HepG2 (cell line): Measurements from ENCODE around the gene DOCK4. TPM values are rescaled to one million over a fixed set of nuclear protein-coding genes. Genes with fewer than 3 reads are reported as not detected.

Experiments
- ATAC-seq: fragments of 200-7000 bp; cut with Tn5 transposase; 3 replicates; pipeline ENCODE4 v1.9.1; 2020; ENCODE audit warnings: mild to moderate bottlenecking, moderate library complexity
- BruUV-seq: library from RNA; stranded (reverse); fragments of 400-500 nt; replicated peaks from 2 replicates; lab custom pipeline; 2021; lab: Mats Ljungman, UMichigan
- CTCF ChIA-PET: fragments of 300-600 bp; formaldehyde crosslinking; extraction: SDS; loops from one replicate; lab custom pipeline; 2021; ENCODE audit warnings: low total read pairs, inconsistent platforms, low intra/inter-chr PET ratio; lab: Yijun Ruan, JAX
- POLR2A ChIA-PET: fragments of 350-600 bp; sonication (Branson Sonifier 250); formaldehyde crosslinking; loops from one replicate; lab custom pipeline; 2020; ENCODE audit warnings: antibody characterized with exemption, inconsistent platforms; lab: Yijun Ruan, JAX
- DNase-seq: peaks from one replicate; pipeline ENCODE4 v3.0.0-alpha.2; 2015; ENCODE audit warnings: low spot score
- FAIRE-seq: peaks from 3 replicates; lab custom pipeline; 2011; peaks lifted over from hg19 to GRCh38; lab: Jason Lieb, UNC
- H2AFZ ChIP-seq: one replicate; pipeline ENCODE4 v1.6.1; 2011; ENCODE audit warnings: low read length, inconsistent platforms
- H3K27ac ChIP-seq: fragments of 300-600 bp; 3 replicates; pipeline ENCODE4 v1.8.0; 2011; ENCODE audit warnings: mixed run types, mild to moderate bottlenecking, mixed read lengths, low read length, inconsistent platforms; ENCODE audit not compliant: insufficient read depth; ENCODE audit errors: extremely low read length
- H3K27me3 ChIP-seq, 2 experiments: fragments of 200-600 bp in 1 of 2; 2 replicates in 1 of 2; 3 replicates in 1 of 2; pipeline versions ENCODE4 v1.6.0 to v1.8.0; 2011; ENCODE audit warnings: low read length in 2 of 2, mild to moderate bottlenecking in 2 of 2, moderate library complexity in 2 of 2, inconsistent platforms in 1 of 2; ENCODE audit not compliant: insufficient read depth in 2 of 2, control insufficient read depth in 1 of 2
- H3K36me3 ChIP-seq, 2 experiments: fragments of 200-600 bp in 1 of 2; replicated peaks in 1 of 2; 2 replicates in 1 of 2; 3 replicates in 1 of 2; pipeline versions ENCODE4 v1.5.1 to v1.8.0; 2011; ENCODE audit warnings: low read length in 2 of 2, inconsistent platforms in 1 of 2; ENCODE audit not compliant: insufficient read depth in 2 of 2, control insufficient read depth in 1 of 2
- H3K4me1 ChIP-seq: 2 replicates; pipeline ENCODE4 v1.5.1; 2012; ENCODE audit warnings: low read length, inconsistent platforms; ENCODE audit not compliant: insufficient read depth
- H3K4me2 ChIP-seq: 2 replicates; pipeline ENCODE4 v1.6.0; 2011; ENCODE audit warnings: low read depth, low read length, inconsistent platforms
- H3K4me3 ChIP-seq, 3 experiments: fragments of 200-600 bp in 1 of 3; sonication (generic), shearing (Covaris generic) in 1 of 3; replicated peaks in 1 of 3; 2 replicates each; pipeline ENCODE4 v1.5.1; 2011 to 2016; ENCODE audit warnings: low read length in 3 of 3, inconsistent platforms in 2 of 3, low read depth in 2 of 3, mild to moderate bottlenecking in 2 of 3, control low read depth in 1 of 3, mixed read lengths in 1 of 3; ENCODE audit not compliant: insufficient read depth in 1 of 3
- H3K79me2 ChIP-seq: one replicate; pipeline ENCODE4 v1.6.1; 2011; ENCODE audit warnings: low read length, inconsistent platforms; ENCODE audit not compliant: insufficient read depth
- H3K9ac ChIP-seq: 2 replicates; pipeline ENCODE4 v1.6.0; 2011; ENCODE audit warnings: mild to moderate bottlenecking, low read depth, low read length, inconsistent platforms; ENCODE audit not compliant: insufficient read depth
- H3K9me3 ChIP-seq: 2 replicates; pipeline ENCODE4 v1.5.1; 2012; ENCODE audit warnings: mild to moderate bottlenecking, low read length
- H4K20me1 ChIP-seq: 2 replicates; pipeline ENCODE4 v1.6.0; 2011; ENCODE audit warnings: inconsistent platforms, mild to moderate bottlenecking, low read length, moderate library complexity; ENCODE audit not compliant: insufficient read depth
- HIC2 ChIP-seq: sonication (generic); formaldehyde crosslinking; IDR thresholded peaks from 2 replicates; pipeline ENCODE4 v1.9.0; 2022; ENCODE audit warnings: low read depth, missing genetic modification reagents
- SOX13 ChIP-seq, 3 experiments: fragments of 450-650 bp in 1 of 3; sonication (generic) in 1 of 3; formaldehyde crosslinking in 1 of 3; IDR thresholded peaks in 2 of 3; conservative IDR thresholded peaks in 1 of 3; 2 replicates each; pipeline versions ENCODE4 v1.5.0 to v1.6.1; 2016 to 2020; ENCODE audit warnings: antibody characterized with exemption in 1 of 3, mild to moderate bottlenecking in 1 of 3, missing compliant biosample characterization in 1 of 3, missing genetic modification reagents in 1 of 3, moderate library complexity in 1 of 3
- SOX5 ChIP-seq: IDR thresholded peaks from 2 replicates; pipeline ENCODE4 v1.6.1; 2016; ENCODE audit warnings: borderline replicate concordance
- SOX6 ChIP-seq, 2 experiments: fragments of 450-650 bp in 1 of 2; sonication (generic) in 1 of 2; formaldehyde crosslinking in 1 of 2; IDR thresholded peaks; 2 replicates each; pipeline versions ENCODE4 v1.4.0 to v1.6.1; 2017 to 2020; ENCODE audit warnings: antibody characterized with exemption in 1 of 2, mild to moderate bottlenecking in 1 of 2, missing genetic modification reagents in 1 of 2
- WGBS: methylation state at CpG from one replicate; pipeline ENCODE4 v1.1.6; 2017; ENCODE audit warnings: low lambda C conversion rate; 5-methylcytosine and 5-hydroxymethylcytosine counted together
- in situ Hi-C: cut with HindIII; loops from 2 replicates; pipeline ENCODE4 v1.10.0; 2017; ENCODE audit warnings: low pct_unique_long_range_greater_than_20kb; ENCODE audit not compliant: extremely low pct_ligation_motif_present
- intact Hi-C: fragments of 100-400 bp; cut with micrococcal nuclease; formaldehyde crosslinking; loops from one replicate; pipeline ENCODE4 v1.10.0; 2022; ENCODE audit not compliant: unreplicated experiment
- polyA plus RNA-seq, 8 experiments: library from polyadenylated mRNA; depleted of rRNA in 3 of 8; stranded (reverse) in 7 of 8; unstranded in 1 of 8; fragments of >200 nt; fragmentation: Illumina TruSeq in 4 of 8; extraction: Trizol in 4 of 8; gene quantifications; 2 replicates each; pipeline versions ENCODE4 v1.2.1 to v1.2.3, GENCODE V29; 2011 to 2016; ENCODE audit warnings: low read depth in 4 of 8, missing spikeins in 1 of 8, mixed read lengths in 1 of 8; ENCODE audit not compliant: insufficient read depth in 1 of 8
- total RNA-seq, 5 experiments: library from RNA; depleted of rRNA; stranded (reverse); fragments of >200 nt; fragmentation: Illumina TruSeq; extraction: Trizol; gene quantifications; 2 replicates each; pipeline ENCODE4 v1.2.3, GENCODE V29; 2016; ENCODE audit warnings: low read depth in 1 of 5

The DOCK4 gene
- total and polyA plus RNA-seq, 2 of the 13 experiments (the other 11 are each of a cell fraction or from before 2014, with no cell fraction given): 13.5 to 17.4 TPM

DNA sequence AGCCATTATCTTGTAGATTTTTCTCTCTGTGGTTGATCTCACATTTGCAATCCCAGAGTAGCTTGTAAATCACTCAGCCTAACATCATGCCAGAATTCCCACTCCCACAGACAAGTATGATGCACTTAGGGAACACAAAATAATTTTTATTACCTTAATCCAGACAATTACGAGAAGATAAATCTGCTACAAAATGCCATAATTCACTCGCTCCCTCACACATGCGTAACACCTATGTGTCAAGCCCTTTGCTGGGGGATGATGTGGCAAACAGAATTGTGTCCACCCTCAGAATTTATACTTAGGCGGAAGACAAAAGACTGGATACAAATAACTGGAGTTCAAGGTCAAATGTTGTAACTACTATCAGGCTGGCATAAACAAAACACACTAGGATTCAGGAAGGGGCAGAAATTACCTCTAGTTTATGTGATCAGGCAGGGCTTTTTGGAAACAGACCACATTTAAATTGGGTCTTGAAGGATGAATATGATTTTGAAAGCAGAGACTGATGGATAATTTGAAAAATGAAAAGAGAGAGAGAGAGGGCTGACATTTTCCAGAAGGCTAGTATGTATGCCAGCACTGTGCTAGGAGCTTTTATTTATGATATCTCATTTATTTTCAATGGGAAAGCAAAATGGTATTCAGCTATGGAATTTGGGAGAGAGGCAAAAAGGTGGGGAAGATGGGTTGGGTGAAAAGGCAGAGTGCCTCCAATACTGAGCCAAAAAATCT is 69.8 kb downstream of the DOCK4 start:
- intact Hi-C loops: no loop called here

More for the DNA sequence above, 69.8 kb downstream of the DOCK4 start:
- H3K79me2 ChIP-seq: peaks cover 27% of the 10 kb centered on the region
- no peak for TF ChIP-seq SOX6 (IDR thresholded peaks at IDR 0.05)
- peak; percentile 31; the same call in 1 of the 2 replicates for TF ChIP-seq SOX6 (CRISPR knock-in tag; IDR thresholded peaks at IDR 0.05)
- no peak for TF ChIP-seq SOX13 (IDR thresholded peaks at IDR 0.05)
- TF ChIP-seq SOX13 (CRISPR knock-in tag; conservative IDR thresholded peaks at IDR 0.05 in 1 of 2, IDR thresholded peaks at IDR 0.05 in 1 of 2): peak in 1 of 2 experiments; percentile 62; a peak in 1 of 4 replicates
- TF ChIP-seq SOX5: peak; percentile 44; the same call in 1 of the 2 replicates
- no peak for TF ChIP-seq HIC2
- TF ChIP-seq, all 625 proteins: peak for 3
- ChIA-PET CTCF (no interaction called here), POLR2A (no interaction called here)
- Histone ChIP-seq H3K4me1 (peaks cover 41% of the 10 kb centered on the region), H2AFZ (no peak overlapping the region), H3K4me3 (no peak overlapping the region), H3K36me3 (no peaks in the 10 kb centered on the region), H3K9me3 (no peaks in the 10 kb centered on the region), H3K4me2 (no peak overlapping the region), H3K9ac (no peak overlapping the region), H4K20me1 (0 out of 2 replicates have a peak, but pooled peaks cover 5% of the 10 kb centered on the region), H3K27me3 (no peaks in the 10 kb centered on the region), H3K27ac (no peak overlapping the region)
- BruUV-seq: no TSS peak
- in situ Hi-C loops: no loop called here
- over 99% methylated on average over 4 of the region's 4 CpGs for WGBS
- ATAC-seq: no peak
- no peak for FAIRE-seq
- DNase-seq: peak; percentile 21
